K562 treated with DMSO at 1 percent for 48 hours (cell line): ENCODE data around the gene ANP32B. TPM values are rescaled to one million over a fixed set of nuclear protein-coding genes. Genes with fewer than 3 reads are reported as not detected.

ENCODE experiments used
- total RNA-seq: library from RNA; unstranded; fragments of 300-600 nt; gene quantifications from 2 replicates; pipeline ENCODE4 v1.2.3, GENCODE V29; 2022; ENCODE audit warnings: low replicate concordance; ENCODE audit errors: extremely low read depth

ANP32B gene
- 397 TPM in 1 of 2 replicates, not detected in the other for total RNA-seq

DNA sequence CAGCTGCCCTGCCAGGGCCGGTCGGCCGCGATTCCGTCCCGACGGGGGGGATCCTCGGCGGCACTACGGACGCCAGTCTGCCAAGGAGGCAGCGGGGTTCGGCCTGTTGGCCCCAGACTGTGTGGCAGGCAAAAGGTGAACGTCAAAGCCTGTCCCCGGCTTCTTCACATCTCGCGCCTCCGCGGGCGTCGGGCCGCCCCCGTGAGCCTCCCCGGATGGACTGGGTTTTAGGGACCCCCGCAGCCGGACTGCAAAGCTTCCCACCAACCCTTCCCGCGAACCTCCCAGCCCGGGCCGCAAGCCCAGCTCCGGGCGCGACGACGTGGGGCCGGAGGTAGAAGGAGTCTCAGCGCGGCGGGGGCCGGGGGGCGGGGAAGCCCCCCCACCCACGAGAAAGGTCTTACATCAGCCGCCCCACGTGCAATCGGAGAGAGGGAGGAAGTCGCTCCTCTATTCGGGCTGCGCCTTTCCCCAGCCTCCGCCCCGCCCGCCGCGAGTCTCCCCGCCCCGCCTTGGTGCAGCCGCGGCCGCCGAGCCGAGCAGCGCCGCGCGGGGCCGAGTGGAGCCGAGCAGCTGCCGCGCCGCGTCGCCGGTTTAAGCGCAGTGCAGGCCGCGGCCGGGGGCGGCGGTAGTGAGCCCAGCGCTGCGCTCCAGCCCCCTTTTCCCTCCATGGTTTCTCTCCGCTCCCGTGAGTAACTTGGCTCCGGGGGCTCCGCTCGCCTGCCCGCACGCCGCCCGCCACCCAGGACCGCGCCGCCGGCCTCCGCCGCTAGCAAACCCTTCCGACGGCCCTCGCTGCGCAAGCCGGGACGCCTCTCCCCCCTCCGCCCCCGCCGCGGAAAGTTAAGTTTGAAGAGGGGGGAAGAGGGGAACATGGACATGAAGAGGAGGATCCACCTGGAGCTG, at the start of gene ANP32B:
TSS of gene ANP32B (plus strand) at position 659 of the 906 bp plus-strand sequence. CDS start at position 874, 215 bp downstream.

DNA sequence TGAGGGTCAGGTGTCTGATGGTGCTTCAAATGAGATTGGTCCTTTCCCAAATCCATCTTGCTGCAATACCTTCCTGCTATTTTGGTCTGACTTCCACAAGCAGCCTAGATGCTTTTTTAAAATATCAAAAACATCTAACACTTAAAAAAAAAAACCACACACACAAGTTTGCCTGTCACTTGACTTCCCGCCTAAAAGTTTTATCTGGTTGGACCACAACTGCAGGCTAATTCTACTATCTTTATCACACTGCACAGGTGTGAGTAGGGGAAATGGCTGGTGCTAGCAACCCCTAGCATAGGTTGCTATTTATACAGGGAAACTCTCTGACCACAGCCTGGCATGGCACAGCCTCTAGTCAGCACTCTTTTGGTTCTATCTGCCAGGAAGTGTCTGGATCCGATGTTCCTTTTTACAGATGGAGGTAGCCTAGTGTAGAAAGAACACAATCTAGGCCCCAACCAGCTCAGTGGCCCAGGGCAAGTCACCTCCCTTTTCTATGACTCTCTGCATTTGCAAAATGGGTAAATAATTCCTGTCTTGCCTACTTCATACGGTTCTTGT, 45.0 kb upstream of the ANP32B start, which contains the start of gene HEMGN:
TSS of gene HEMGN (minus strand) at position 92 of the 564 bp plus-strand sequence. CDS start at position 56, 36 bp downstream.

DNA sequence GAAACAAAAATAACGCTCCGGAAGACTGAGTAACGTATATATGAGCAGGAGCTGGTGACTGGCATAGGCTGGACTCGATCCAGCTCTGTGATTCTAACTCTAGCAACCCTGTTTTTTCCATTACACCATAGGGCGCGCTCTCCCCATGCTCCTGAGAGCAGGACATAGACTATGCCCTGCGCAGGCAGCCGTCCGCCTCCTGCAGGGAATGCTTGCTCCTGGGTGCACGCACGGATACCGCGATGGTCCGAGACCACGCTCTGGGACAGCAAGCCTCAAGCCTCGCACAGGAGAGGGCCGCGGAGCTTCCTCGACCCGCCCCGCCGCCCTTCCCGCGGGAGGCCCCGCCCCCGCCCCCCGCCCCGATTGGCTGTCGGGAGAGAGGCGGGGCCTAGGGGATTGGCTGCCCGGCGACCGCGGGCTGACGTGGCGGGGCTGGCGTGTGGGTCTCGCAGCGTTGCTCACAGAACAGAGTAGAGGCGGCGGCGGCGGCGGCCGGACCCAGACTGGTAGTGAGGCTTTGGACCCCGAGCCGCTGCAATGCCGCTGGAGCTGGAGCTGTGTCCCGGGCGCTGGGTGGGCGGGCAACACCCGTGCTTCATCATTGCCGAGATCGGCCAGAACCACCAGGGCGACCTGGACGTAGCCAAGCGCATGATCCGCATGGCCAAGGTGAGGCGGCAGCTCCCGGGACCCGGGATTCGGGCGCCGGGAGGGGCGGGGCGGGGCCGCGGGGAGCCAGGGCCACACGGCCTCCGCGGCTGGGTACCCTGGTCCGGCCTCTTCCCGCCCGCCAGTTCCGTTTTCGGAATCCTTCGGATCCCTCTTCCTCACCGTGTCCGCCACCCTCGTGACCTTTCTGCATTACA, 73.4 kb downstream of the ANP32B start, which contains the start of gene NANS:
TSS of gene NANS (plus strand) at position 464 of the 869 bp plus-strand sequence. CDS start at position 541, 77 bp downstream.

Other genes starting within 250 kb of the ANP32B start
- gene FOXE1, start 130.1 kb upstream of the ANP32B start, total RNA-seq: not detected in 2 replicates
- gene TRMO, start 60.8 kb upstream of the ANP32B start, total RNA-seq: not detected in 2 replicates
- gene HEMGN, start 45.2 kb upstream of the ANP32B start, total RNA-seq: not detected in 2 replicates
- gene NANS, start 73.4 kb downstream of the ANP32B start, total RNA-seq: 405 TPM in 1 of 2 replicates, not detected in the other
- gene TRIM14, start 135.9 kb downstream of the ANP32B start, total RNA-seq: not detected in 2 replicates
- not detected in 2 replicates for gene CORO2A, start 209.3 kb downstream of the ANP32B start, total RNA-seq